Measurements from ENCODE around the gene NEBL. TPM values are rescaled to one million over a fixed set of nuclear protein-coding genes. Genes with fewer than 3 reads are reported as not detected.

Gene NEBL
- total RNA-seq, 1 donor from 2014 or later: 4.6 TPM

GRCh38 chr10:20883552-20883951 is 13.6 kb downstream of the NEBL start:
- no peak overlapping the region for H3K4me3 ChIP-seq (ENCODE audit: low read depth, low read length)
- TF ChIP-seq CTCF (conservative IDR thresholded peaks at IDR 0.05; ENCODE audit: low read depth, low read length): no peak
- no peak for DNase-seq (ENCODE audit: low read depth)

- DNase-seq (ENCODE audit: low read depth): no peak
- no peak overlapping the region for H3K4me3 ChIP-seq (ENCODE audit: low read depth, low read length)
- no peak for TF ChIP-seq CTCF (conservative IDR thresholded peaks at IDR 0.05; ENCODE audit: low read depth, low read length)
Observed at GRCh38 chr10:20882091-20882490, 15.0 kb downstream of the NEBL start.

DNA sequence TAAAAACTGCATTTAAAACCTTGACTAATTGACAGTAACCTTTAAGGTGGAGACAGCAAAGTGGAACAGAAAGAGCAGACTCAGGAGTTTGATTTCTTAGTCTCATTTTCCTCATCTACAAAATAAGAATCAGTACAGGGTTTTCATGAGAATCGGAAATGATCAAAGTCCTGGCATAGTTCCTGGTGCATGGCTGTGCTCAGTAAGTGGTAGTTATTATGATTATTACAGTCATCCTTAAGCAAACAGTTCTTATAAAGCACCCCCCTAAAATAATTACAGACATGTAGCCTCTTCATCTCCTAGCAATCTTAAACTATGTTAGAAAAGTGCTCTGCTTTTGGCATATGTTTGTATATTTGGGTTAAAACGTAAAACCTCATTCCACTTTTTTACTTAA is 18.0 kb downstream of the NEBL start:
- DNase-seq (ENCODE audit: low read depth): no peak
- no peak overlapping the region for H3K4me3 ChIP-seq (ENCODE audit: low read depth, low read length)
- no peak for TF ChIP-seq CTCF (conservative IDR thresholded peaks at IDR 0.05; ENCODE audit: low read depth, low read length)

- TF ChIP-seq CTCF (conservative IDR thresholded peaks at IDR 0.05; ENCODE audit: low read depth, low read length): no peak
- DNase-seq (ENCODE audit: low read depth): peak; percentile 29
- H3K4me3 ChIP-seq (ENCODE audit: low read depth, low read length): no peak overlapping the region
Observed at GRCh38 chr10:20877986-20878983, 18.8 kb downstream of the NEBL start.

DNA sequence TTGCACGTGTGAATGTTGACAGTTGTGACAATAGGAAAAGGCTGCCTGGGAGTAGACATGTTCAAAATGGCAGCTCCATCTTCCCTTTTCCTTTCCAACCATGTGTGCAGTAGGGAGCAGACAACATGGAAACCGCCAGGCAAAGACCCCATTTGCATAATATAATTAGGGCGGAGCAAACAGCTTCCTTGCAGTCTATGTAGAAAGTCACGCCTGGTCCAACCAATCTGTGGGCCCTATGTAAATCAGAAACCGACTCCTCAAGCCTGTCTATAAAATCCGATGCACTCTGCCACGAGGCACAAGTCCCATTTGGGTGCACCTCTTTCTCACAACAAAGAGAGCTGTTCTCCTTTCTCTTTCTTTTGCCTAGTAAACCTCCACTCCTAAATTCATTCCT is 19.6 kb downstream of the NEBL start:
- no peak for DNase-seq (ENCODE audit: low read depth)
- no peak for TF ChIP-seq CTCF (conservative IDR thresholded peaks at IDR 0.05; ENCODE audit: low read depth, low read length)
- no peak overlapping the region for H3K4me3 ChIP-seq (ENCODE audit: low read depth, low read length)

- no peak for TF ChIP-seq CTCF (conservative IDR thresholded peaks at IDR 0.05; ENCODE audit: low read depth, low read length)
- no peak for DNase-seq (ENCODE audit: low read depth)
Observed at GRCh38 chr10:20874261-20874660, 22.9 kb downstream of the NEBL start.

DNA sequence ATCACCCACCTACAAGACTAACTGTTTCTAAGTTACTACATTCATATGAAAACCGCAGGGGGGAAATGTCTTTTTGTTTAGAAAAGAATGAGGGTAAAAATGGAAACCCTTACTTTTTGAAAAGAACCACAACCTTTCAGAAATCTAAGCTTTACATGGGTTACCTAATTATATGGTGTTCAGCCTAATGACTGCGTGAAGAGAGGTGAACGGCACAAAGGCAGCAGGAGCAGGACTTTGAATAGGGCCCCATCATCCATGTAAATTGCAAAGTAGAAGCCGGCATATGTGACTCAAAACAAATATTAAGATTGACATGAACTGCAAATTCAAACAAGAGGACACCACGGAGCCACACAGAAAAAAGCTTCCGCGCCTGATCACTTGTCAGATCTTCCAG is 25.1 kb downstream of the NEBL start:
- no peak for DNase-seq (ENCODE audit: low read depth)
- TF ChIP-seq CTCF (conservative IDR thresholded peaks at IDR 0.05; ENCODE audit: low read depth, low read length): no peak
- no peak overlapping the region for H3K4me3 ChIP-seq (ENCODE audit: low read depth, low read length)

More at GRCh38 chr10:20874261-20874660, 22.9 kb downstream of the NEBL start:
- H3K4me3 ChIP-seq (ENCODE audit: low read depth, low read length): no peak overlapping the region
